Stomach (tissue), 4 donors: Measurements from ENCODE around the gene ECM1.

Experiments used
- EP300 ChIP-seq: sonication (generic); formaldehyde crosslinking; IDR thresholded peaks from one replicate; pipeline ENCODE4 v1.6.1; 2017; ENCODE audit warnings: antibody characterized with exemption
- POLR2A ChIP-seq, 4 donors: fragments of 450-650 bp; IDR thresholded peaks; one replicate each; pipeline ENCODE4 v1.6.1; 2016; ENCODE audit warnings: antibody characterized with exemption in 4 of 4, control low read depth in 2 of 4, mild to moderate bottlenecking in 1 of 4, moderate library complexity in 1 of 4
- POLR2AphosphoS5 ChIP-seq, 3 donors: sonication (generic); formaldehyde crosslinking; IDR thresholded peaks; one replicate each; pipeline ENCODE4 v1.6.1; 2016; ENCODE audit warnings: antibody characterized with exemption in 3 of 3
- TF ChIP-seq, protein P1 (sequence below), 7 experiments: fragments of 450-650 bp in 4 of 7; fragments of 200-600 bp in 3 of 7; sonication (generic) in 3 of 7; IDR thresholded peaks; one replicate each; pipeline ENCODE4 v1.5.1; 2016 to 2019; ENCODE audit warnings: antibody characterized with exemption in 7 of 7, control low read depth in 2 of 7, mild to moderate bottlenecking in 1 of 7

DNA sequence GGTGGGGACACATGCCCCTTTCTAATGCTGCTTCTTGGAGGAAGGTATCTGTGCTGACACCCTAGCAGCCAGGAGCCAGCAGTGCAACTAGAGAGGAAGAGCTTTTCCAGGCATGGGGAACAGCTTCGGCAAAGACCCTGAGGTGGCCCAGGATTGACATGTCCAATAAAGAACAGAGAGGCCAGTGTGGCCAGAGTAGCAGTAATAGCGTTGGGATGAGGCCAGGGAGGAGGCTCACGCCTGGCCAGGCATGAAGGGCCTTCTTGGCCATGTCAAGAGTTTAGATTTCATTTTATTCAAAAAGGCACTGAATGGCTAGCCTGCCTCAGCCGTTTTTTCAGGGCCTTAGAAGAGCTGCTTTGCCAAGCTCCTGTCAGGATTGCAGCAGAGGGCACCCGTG is 25.0 kb downstream of the ECM1 start:
- TF ChIP-seq, protein P1, sequence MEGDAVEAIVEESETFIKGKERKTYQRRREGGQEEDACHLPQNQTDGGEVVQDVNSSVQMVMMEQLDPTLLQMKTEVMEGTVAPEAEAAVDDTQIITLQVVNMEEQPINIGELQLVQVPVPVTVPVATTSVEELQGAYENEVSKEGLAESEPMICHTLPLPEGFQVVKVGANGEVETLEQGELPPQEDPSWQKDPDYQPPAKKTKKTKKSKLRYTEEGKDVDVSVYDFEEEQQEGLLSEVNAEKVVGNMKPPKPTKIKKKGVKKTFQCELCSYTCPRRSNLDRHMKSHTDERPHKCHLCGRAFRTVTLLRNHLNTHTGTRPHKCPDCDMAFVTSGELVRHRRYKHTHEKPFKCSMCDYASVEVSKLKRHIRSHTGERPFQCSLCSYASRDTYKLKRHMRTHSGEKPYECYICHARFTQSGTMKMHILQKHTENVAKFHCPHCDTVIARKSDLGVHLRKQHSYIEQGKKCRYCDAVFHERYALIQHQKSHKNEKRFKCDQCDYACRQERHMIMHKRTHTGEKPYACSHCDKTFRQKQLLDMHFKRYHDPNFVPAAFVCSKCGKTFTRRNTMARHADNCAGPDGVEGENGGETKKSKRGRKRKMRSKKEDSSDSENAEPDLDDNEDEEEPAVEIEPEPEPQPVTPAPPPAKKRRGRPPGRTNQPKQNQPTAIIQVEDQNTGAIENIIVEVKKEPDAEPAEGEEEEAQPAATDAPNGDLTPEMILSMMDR (IDR thresholded peaks at IDR 0.05), result no peak
- TF ChIP-seq POLR2A (IDR thresholded peaks at IDR 0.05), result no peak
- TF ChIP-seq POLR2AphosphoS5 (IDR thresholded peaks at IDR 0.05), result no peak
- no peak for TF ChIP-seq EP300
